GM12878 (cell line): ENCODE measurements around the gene CDC5L. TPM values are rescaled to one million over a fixed set of nuclear protein-coding genes. Genes with fewer than 3 reads are reported as not detected.

Experiments used
- ATAC-seq: fragments of 200-7000 bp; cut with Tn5 transposase; 3 replicates; pipeline ENCODE4 v1.9.1; 2020; ENCODE audit warnings: mild to moderate bottlenecking, moderate library complexity
- BruUV-seq: library from RNA; stranded (reverse); fragments of 400-500 nt; replicated peaks from 2 replicates; lab custom pipeline; 2021; lab: Mats Ljungman, UMichigan
- CTCF ChIA-PET: fragments of 300-600 bp; sonication (Branson Sonifier 250); formaldehyde crosslinking; extraction: SDS; loops from one replicate; lab custom pipeline; 2021; ENCODE audit warnings: inconsistent platforms; lab: Yijun Ruan, JAX
- POLR2A ChIA-PET: fragments of 350-600 bp; formaldehyde crosslinking; extraction: SDS; loops from one replicate; lab custom pipeline; 2021; ENCODE audit warnings: inconsistent platforms; lab: Charles Lee
- RAD21 ChIA-PET: fragments of 300-600 bp; sonication (Branson Sonifier 250); formaldehyde crosslinking; loops from one replicate; lab custom pipeline; 2023; ENCODE audit warnings: antibody characterized with exemption; ENCODE audit not compliant: unreplicated experiment; lab: Charles Lee
- SMC1A ChIA-PET: fragments of 300-600 bp; sonication (Branson Sonifier 250); formaldehyde crosslinking; loops from one replicate; lab custom pipeline; 2023; ENCODE audit not compliant: unreplicated experiment, uncharacterized antibody; lab: Charles Lee
- DNase-seq: peaks from one replicate; pipeline ENCODE4 v3.0.0-alpha.2; 2011; ENCODE audit warnings: low read depth, low spot score
- FAIRE-seq: peaks from 3 replicates; lab custom pipeline; 2011; peaks lifted over from hg19 to GRCh38; lab: Jason Lieb, UNC
- H2AFZ ChIP-seq: 2 replicates; pipeline ENCODE4 v1.6.0; 2011; ENCODE audit warnings: low read depth, low read length, control low read depth; ENCODE audit not compliant: control insufficient read depth
- H3K27ac ChIP-seq: 2 replicates; pipeline ENCODE4 v1.5.1; 2011; ENCODE audit warnings: control low read depth; ENCODE audit not compliant: control insufficient read depth, insufficient read depth
- H3K27me3 ChIP-seq, 2 experiments: replicated peaks in 1 of 2; 2 replicates each; pipeline versions ENCODE4 v1.6.0 to v1.6.1; 2011; ENCODE audit warnings: low read length in 1 of 2; ENCODE audit not compliant: control insufficient read depth in 2 of 2, insufficient read depth in 2 of 2
- H3K36me3 ChIP-seq, 2 experiments: 2 replicates each; pipeline ENCODE4 v1.5.1; 2011; ENCODE audit warnings: low read length in 1 of 2; ENCODE audit not compliant: control insufficient read depth in 2 of 2, insufficient read depth in 2 of 2
- H3K4me1 ChIP-seq: 2 replicates; pipeline ENCODE4 v1.6.1; 2011; ENCODE audit warnings: mild to moderate bottlenecking, low read length, moderate library complexity, mixed read lengths; ENCODE audit not compliant: control insufficient read depth, insufficient read depth
- H3K4me2 ChIP-seq: 2 replicates; pipeline ENCODE4 v1.6.0; 2011; ENCODE audit warnings: control low read depth; ENCODE audit not compliant: control insufficient read depth, insufficient read depth
- H3K4me3 ChIP-seq: fragments of 200-600 bp; sonication (generic); 2 replicates; pipeline ENCODE4 v1.5.1; 2016
- H3K79me2 ChIP-seq: 2 replicates; pipeline ENCODE4 v1.6.0; 2011; ENCODE audit warnings: low read length; ENCODE audit not compliant: control insufficient read depth, insufficient read depth
- H3K9ac ChIP-seq: 2 replicates; pipeline ENCODE4 v1.8.0; 2011; ENCODE audit warnings: low read length, control low read depth, mixed read lengths; ENCODE audit not compliant: control insufficient read depth, insufficient read depth
- H3K9me3 ChIP-seq: replicated peaks from 3 replicates; pipeline ENCODE4 v1.5.1; 2011; ENCODE audit warnings: mild to moderate bottlenecking, low read length; ENCODE audit not compliant: control insufficient read depth, insufficient read depth
- H4K20me1 ChIP-seq: 2 replicates; pipeline ENCODE4 v1.6.0; 2011; ENCODE audit not compliant: control insufficient read depth, insufficient read depth
- BMI1 ChIP-seq: fragments of 450-650 bp; IDR thresholded peaks from 2 replicates; pipeline ENCODE4 v1.6.1; 2016; ENCODE audit warnings: mild to moderate bottlenecking, moderate library complexity, borderline replicate concordance
- CHD1 ChIP-seq: IDR thresholded peaks from 2 replicates; pipeline ENCODE4 v1.6.1; 2012; ENCODE audit warnings: low read depth, low read length, improper control_type of control experiment
- MTA2 ChIP-seq: fragments of 450-650 bp; IDR thresholded peaks from 2 replicates; pipeline ENCODE4 v1.6.1; 2016; ENCODE audit warnings: low read depth, mild to moderate bottlenecking, moderate library complexity
- POLR2A ChIP-seq: IDR thresholded peaks from 2 replicates; pipeline ENCODE4 v1.6.1; 2011; ENCODE audit warnings: low read depth, mild to moderate bottlenecking, low read length
- RFX5 ChIP-seq: IDR thresholded peaks from 2 replicates; pipeline ENCODE4 v1.6.1; 2011; ENCODE audit warnings: low read depth, low read length, improper control_type of control experiment
- SIX5 ChIP-seq: IDR thresholded peaks from 2 replicates; pipeline ENCODE4 v1.6.1; 2011; ENCODE audit warnings: mild to moderate bottlenecking, low read depth, low read length, moderate library complexity; ENCODE audit not compliant: severe bottlenecking
- SMC3 ChIP-seq: IDR thresholded peaks from 2 replicates; pipeline ENCODE4 v1.6.1; 2011; ENCODE audit warnings: low read length, improper control_type of control experiment, borderline replicate concordance
- ZNF207 ChIP-seq: fragments of 450-650 bp; IDR thresholded peaks from 2 replicates; pipeline ENCODE4 v1.6.1; 2014; ENCODE audit warnings: antibody characterized with exemption, mild to moderate bottlenecking, borderline replicate concordance
- ZSCAN29 ChIP-seq: fragments of 450-650 bp; IDR thresholded peaks from 2 replicates; pipeline ENCODE4 v1.6.1; 2017; ENCODE audit warnings: mild to moderate bottlenecking, moderate library complexity
- WGBS: methylation state at CpG from one replicate; pipeline ENCODE4 v1.1.6; 2016; ENCODE audit warnings: low lambda C conversion rate; ENCODE audit not compliant: insufficient replicate concordance, insufficient coverage; ENCODE audit errors: missing lambda C conversion rate; 5-methylcytosine and 5-hydroxymethylcytosine counted together
- in situ Hi-C: fragments of 300-500 bp; cut with MboI; formaldehyde crosslinking; loops from 9 replicates; pipeline ENCODE4 v1.14.3; 2018; ENCODE audit warnings: mixed read lengths
- intact Hi-C: fragments of 100-400 bp; cut with micrococcal nuclease; formaldehyde crosslinking; loops from one replicate; pipeline ENCODE4 v1.14.2; 2022; ENCODE audit not compliant: unreplicated experiment
- polyA plus RNA-seq, 11 experiments: library from polyadenylated mRNA; depleted of rRNA in 4 of 11; unstranded in 6 of 11; stranded (reverse) in 5 of 11; fragments of >200 nt; fragmentation: Nextera tagmentation in 4 of 11; fragmentation: Illumina TruSeq in 1 of 11; extraction: Ambion mirVana in 4 of 11; extraction: Trizol in 1 of 11; gene quantifications; 1 replicate in 1 of 11; 2 replicates in 10 of 11; pipeline versions ENCODE4 v1.2.1 to v1.2.3, GENCODE V29; 2011 to 2016; ENCODE audit warnings: inconsistent platforms in 2 of 11, missing spikeins in 2 of 11, low read depth in 1 of 11
- total RNA-seq, 4 experiments: library from RNA; depleted of rRNA in 3 of 4; stranded (reverse); fragments of >200 nt in 3 of 4; fragmentation: Illumina TruSeq in 1 of 4; extraction: Trizol in 1 of 4; gene quantifications; 2 replicates each; pipeline versions ENCODE4 v1.2.1 to v1.2.3, GENCODE V29; 2013 to 2021
- TF ChIP-seq, protein P1 (sequence below): IDR thresholded peaks from 2 replicates; pipeline ENCODE4 v1.6.1; 2012; ENCODE audit warnings: low read depth, low read length, improper control_type of control experiment

CDC5L gene
- total and polyA plus RNA-seq, 10 of the 15 experiments (the other 5 are each of a cell fraction or from before 2014, with no cell fraction given): 13.2 to 29.4 (median 18.8) TPM

DNA sequence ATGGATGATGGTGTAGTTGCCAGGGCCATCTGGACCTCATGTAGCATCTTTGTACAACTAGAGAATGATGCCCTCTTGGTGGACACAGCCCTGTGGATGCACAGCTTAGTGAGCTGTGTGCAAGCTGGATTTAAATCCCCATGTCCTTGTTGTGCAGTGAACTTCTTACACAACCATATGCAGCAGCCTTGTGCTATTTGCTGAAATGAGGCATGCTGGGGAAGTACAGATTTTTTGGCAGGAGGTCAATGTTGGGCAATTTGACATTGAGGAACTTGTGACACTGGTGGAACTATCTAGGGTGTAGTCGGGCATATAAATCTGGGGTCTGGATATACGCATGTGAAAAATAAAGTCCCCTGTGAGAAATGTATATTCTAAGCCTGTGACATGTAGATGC, 5.8 kb upstream of the CDC5L start:
- DNase-seq (no peak), FAIRE-seq (no peak), ATAC-seq (no peak)
- ChIA-PET POLR2A (no interaction called here), RAD21 (no interaction called here), SMC1A (interaction anchor here (1.7 kb wide), 1 partner anchor 113 kb away, joined by 4 read pairs; no protein-coding TSS in a partner anchor), CTCF (no interaction called here)
- Histone ChIP-seq H3K9ac (no peak overlapping the region), H3K36me3 (no peaks in the 10 kb centered on the region), H3K4me2 (no peak overlapping the region), H3K27ac (no peak overlapping the region), H3K4me3 (no peak overlapping the region), H3K79me2 (no peaks in the 10 kb centered on the region), H3K9me3 (no peaks in the 10 kb centered on the region), H2AFZ (no peak overlapping the region), H4K20me1 (no peaks in the 10 kb centered on the region), H3K4me1 (no peaks in the 10 kb centered on the region), H3K27me3 (no peaks in the 10 kb centered on the region; a peak in 1 of 4 replicates)
- no peak for TF ChIP-seq MTA2
- TF ChIP-seq ZSCAN29: no peak
- no peak for TF ChIP-seq CHD1
- no peak for TF ChIP-seq POLR2A
- TF ChIP-seq, protein P1, sequence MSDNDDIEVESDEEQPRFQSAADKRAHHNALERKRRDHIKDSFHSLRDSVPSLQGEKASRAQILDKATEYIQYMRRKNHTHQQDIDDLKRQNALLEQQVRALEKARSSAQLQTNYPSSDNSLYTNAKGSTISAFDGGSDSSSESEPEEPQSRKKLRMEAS: no peak
- TF ChIP-seq SMC3: no peak
- no peak for TF ChIP-seq SIX5
- no peak for TF ChIP-seq RFX5
- TF ChIP-seq ZNF207: no peak
- TF ChIP-seq BMI1: no peak
- WGBS: 39% methylated on average over 2 of the region's 2 CpGs
- BruUV-seq: no TSS peak
- in situ Hi-C loops (no loop called here), intact Hi-C loops (no loop called here)
